ENCODE results near the gene ZNF774. TPM values are rescaled to one million over a fixed set of nuclear protein-coding genes. Genes with fewer than 3 reads are reported as not detected.

ZNF774 gene
- total and polyA plus RNA-seq, 10 of the 15 experiments (the other 5 are each of a cell fraction or from before 2014, with no cell fraction given): 0.35 to 2.5 (median 1.7) TPM

GRCh38 chr15:90394748-90395442 lies 42.8 kb downstream of the ZNF774 start:
- FAIRE-seq: no peak
- 0 out of 2 replicates have a peak, but pooled peaks cover 3% of the 10 kb centered on the region for H3K4me1 ChIP-seq (ENCODE audit: control insufficient read depth, insufficient read depth, low read length)
- H3K27ac ChIP-seq (ENCODE audit: control insufficient read depth, insufficient read depth): no peak overlapping the region
- TF ChIP-seq SREBF2 (IDR thresholded peaks at IDR 0.05; ENCODE audit: low read length) (no peak), NBN (IDR thresholded peaks at IDR 0.05) (no peak), YY1 (IDR thresholded peaks at IDR 0.05; ENCODE audit: low read depth, low read length) (no peak), SMC3 (IDR thresholded peaks at IDR 0.05; ENCODE audit: borderline replicate concordance, low read length) (no peak), RCOR1 (conservative IDR thresholded peaks at IDR 0.05; ENCODE audit: low read depth, low read length) (no peak)
- no peaks in the 10 kb centered on the region for H4K20me1 ChIP-seq (ENCODE audit: control insufficient read depth, insufficient read depth)
- intact Hi-C loops (cut with micrococcal nuclease; ENCODE audit: unreplicated experiment): no loop called here
- H3K4me2 ChIP-seq (ENCODE audit: control insufficient read depth, insufficient read depth): no peak overlapping the region
- no peak overlapping the region for H3K9ac ChIP-seq (ENCODE audit: control insufficient read depth, insufficient read depth, low read length)
- peaks cover 73% of the 10 kb centered on the region for H3K79me2 ChIP-seq (ENCODE audit: control insufficient read depth, insufficient read depth, low read length)
- DNase-seq (ENCODE audit: low read depth, low spot score): no peak
- H3K4me3 ChIP-seq: no peak overlapping the region
- peaks cover 0 to 11% of the 10 kb centered on the region in 2 experiments; a peak in 2 of 4 replicates for H3K36me3 ChIP-seq (ENCODE audit: control insufficient read depth in 2 of 2, insufficient read depth in 2 of 2, low read length in 1 of 2)
- ATAC-seq: peak; percentile 15; the same call in 1 of the 3 replicates
- in situ Hi-C loops (cut with MboI): no loop called here
- BruUV-seq (replicated peaks): no TSS peak
- no peaks in the 10 kb centered on the region for H3K9me3 ChIP-seq (replicated peaks; ENCODE audit: control insufficient read depth, insufficient read depth, low read length)
- WGBS (ENCODE audit: insufficient coverage, insufficient replicate concordance, low lambda C conversion rate, missing lambda C conversion rate): 92% methylated on average over 12 of the region's 12 CpGs
- SMC1A ChIA-PET (ENCODE audit: uncharacterized antibody, unreplicated experiment): interaction anchor here (0.9 to 2.4 kb wide), 4 partner anchors 10 to 52 kb away, joined by 3 to 7 read pairs (median 4); no protein-coding TSS in a partner anchor
- POLR2A ChIA-PET: interaction anchor here (1.2 kb wide), 1 partner anchor 10 kb away, joined by 3 read pairs; no protein-coding TSS in a partner anchor
- H2AFZ ChIP-seq (ENCODE audit: control insufficient read depth, low read depth, low read length): no peak overlapping the region
- RAD21 ChIA-PET (ENCODE audit: unreplicated experiment): no interaction called here
- CTCF ChIA-PET: interaction anchor here (0.7 to 1.6 kb wide), 5 partner anchors 14 to 209 kb away, joined by 3 to 4 read pairs (median 4); no protein-coding TSS in a partner anchor
- no peaks in the 10 kb centered on the region for H3K27me3 ChIP-seq (replicated peaks in 1 of 2; ENCODE audit: control insufficient read depth in 2 of 2, insufficient read depth in 2 of 2, low read length in 1 of 2)

- ATAC-seq: no peak
- H3K4me2 ChIP-seq (ENCODE audit: control insufficient read depth, insufficient read depth): no peak overlapping the region; the same call in 1 of the 2 replicates
- peaks cover 0 to 6% of the 10 kb centered on the region in 2 experiments; a peak in 2 of 4 replicates for H3K36me3 ChIP-seq (ENCODE audit: control insufficient read depth in 2 of 2, insufficient read depth in 2 of 2, low read length in 1 of 2)
- TF ChIP-seq MTA3 (IDR thresholded peaks at IDR 0.05; ENCODE audit: borderline replicate concordance, low read length) (no peak), RBBP5 (conservative IDR thresholded peaks at IDR 0.05) (no peak), GATAD2B (conservative IDR thresholded peaks at IDR 0.05; ENCODE audit: low read depth) (no peak), IKZF1 (conservative IDR thresholded peaks at IDR 0.05) (no peak), PML (IDR thresholded peaks at IDR 0.05; ENCODE audit: low read length) (no peak), RFX5 (IDR thresholded peaks at IDR 0.05; ENCODE audit: low read depth, low read length) (no peak), CBFB (IDR thresholded peaks at IDR 0.05; ENCODE audit: low read depth) (no peak), RELB (IDR thresholded peaks at IDR 0.05; ENCODE audit: low read depth) (no peak), MXI1 (IDR thresholded peaks at IDR 0.05; ENCODE audit: low read depth, low read length) (no peak)
- no peak for DNase-seq (ENCODE audit: low read depth, low spot score)
- no TSS peak for BruUV-seq (replicated peaks)
- RAD21 ChIA-PET (ENCODE audit: unreplicated experiment): no interaction called here
- CTCF ChIA-PET: interaction anchor here (1.0 kb wide), 1 partner anchor 22 kb away, joined by 3 read pairs; no protein-coding TSS in a partner anchor
- no peak overlapping the region for H3K27ac ChIP-seq (ENCODE audit: control insufficient read depth, insufficient read depth)
- WGBS (ENCODE audit: insufficient coverage, insufficient replicate concordance, low lambda C conversion rate, missing lambda C conversion rate): 99% methylated on average over 4 of the region's 4 CpGs
- peaks cover 11% of the 10 kb centered on the region; the same call in 1 of the 2 replicates for H3K4me1 ChIP-seq (ENCODE audit: control insufficient read depth, insufficient read depth, low read length)
- POLR2A ChIA-PET: interaction anchor here (0.5 to 1.9 kb wide), 4 partner anchors 8 to 112 kb away, joined by 3 to 5 read pairs (median 4); partner anchors contain the start of gene IQGAP1
- no peak for FAIRE-seq
- H3K9ac ChIP-seq (ENCODE audit: control insufficient read depth, insufficient read depth, low read length): no peak overlapping the region
- H3K27me3 ChIP-seq (replicated peaks in 1 of 2; ENCODE audit: control insufficient read depth in 2 of 2, insufficient read depth in 2 of 2, low read length in 1 of 2): no peaks in the 10 kb centered on the region
- no peaks in the 10 kb centered on the region for H4K20me1 ChIP-seq (ENCODE audit: control insufficient read depth, insufficient read depth)
- H3K4me3 ChIP-seq: no peak overlapping the region
- SMC1A ChIA-PET (ENCODE audit: uncharacterized antibody, unreplicated experiment): interaction anchor here (0.8 to 2.5 kb wide), 7 partner anchors 9 to 70 kb away, joined by 3 to 7 read pairs (median 3); partner anchors contain the start of gene IQGAP1
- peaks cover 74% of the 10 kb centered on the region for H3K79me2 ChIP-seq (ENCODE audit: control insufficient read depth, insufficient read depth, low read length)
- H2AFZ ChIP-seq (ENCODE audit: control insufficient read depth, low read depth, low read length): no peak overlapping the region
- intact Hi-C loops (cut with micrococcal nuclease; ENCODE audit: unreplicated experiment) (no loop called here), in situ Hi-C loops (cut with MboI) (no loop called here)
- no peaks in the 10 kb centered on the region for H3K9me3 ChIP-seq (replicated peaks; ENCODE audit: control insufficient read depth, insufficient read depth, low read length)
These were observed 44.2 kb downstream of the ZNF774 start for GRCh38 chr15:90396321-90396720.
